OCI-M1 (cell line): ENCODE measurements around the gene GOLGA6C.
"Not testable (repeated sequence)": the region's sequence is repeated elsewhere in the genome, so short reads cannot be mapped to it uniquely, and the experiment has no call there.

Experiments used
- DNase-seq: peaks from one replicate; lab custom pipeline; 2025; lab: John Stamatoyannopoulos, UW

The GOLGA6C gene, protein sequence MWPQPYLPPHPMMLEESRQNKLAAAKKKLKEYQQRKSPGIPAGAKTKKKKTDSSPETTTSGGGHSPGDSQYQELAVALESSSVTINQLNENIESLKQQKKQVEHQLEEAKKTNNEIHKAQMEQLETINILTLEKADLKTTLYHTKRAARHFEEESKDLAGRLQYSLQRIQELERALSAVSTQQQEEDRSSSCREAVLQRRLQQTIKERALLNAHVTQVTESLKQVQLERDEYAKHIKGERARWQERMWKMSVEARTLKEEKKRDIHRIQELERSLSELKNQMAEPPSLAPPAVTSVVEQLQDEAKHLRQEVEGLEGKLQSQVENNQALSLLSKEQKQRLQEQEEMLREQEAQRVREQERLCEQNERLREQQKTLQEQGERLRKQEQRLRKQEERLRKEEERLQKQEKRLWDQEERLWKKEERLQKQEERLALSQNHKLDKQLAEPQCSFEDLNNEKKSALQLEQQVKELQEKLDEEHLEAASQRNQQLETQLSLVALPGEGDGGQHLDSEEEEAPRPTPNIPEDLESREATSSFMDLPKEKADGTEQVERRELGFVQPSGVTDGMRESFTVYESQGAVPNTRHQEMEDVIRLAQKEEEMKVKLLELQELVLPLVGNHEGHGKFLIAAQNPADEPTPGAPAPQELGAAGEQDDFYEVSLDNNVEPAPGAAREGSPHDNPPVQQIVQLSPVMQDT

DNA sequence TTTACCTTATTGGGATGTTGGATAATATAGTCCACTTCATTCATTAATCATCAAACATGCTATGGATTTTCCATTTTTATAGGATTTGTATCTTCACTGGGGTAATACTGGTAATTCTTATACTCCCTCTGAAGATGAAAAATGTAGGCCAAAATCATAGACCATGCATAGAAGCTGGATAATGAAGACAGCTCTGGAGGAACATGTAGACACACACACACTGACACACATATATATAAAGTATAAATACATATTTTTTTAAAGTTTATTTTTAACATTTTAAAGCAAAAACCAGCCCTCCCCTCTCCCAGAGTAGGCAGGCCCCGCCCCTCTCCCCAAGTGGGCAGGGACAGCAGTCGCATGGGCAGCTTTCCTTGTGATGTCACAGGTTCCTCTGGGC is at the start of gene GOLGA6C:
GOLGA6C (plus strand) TSS at position 301 of the 400 bp plus-strand sequence. CDS start 265 bp downstream, outside the sequence.
- not testable (repeated sequence) for DNase-seq

DNA sequence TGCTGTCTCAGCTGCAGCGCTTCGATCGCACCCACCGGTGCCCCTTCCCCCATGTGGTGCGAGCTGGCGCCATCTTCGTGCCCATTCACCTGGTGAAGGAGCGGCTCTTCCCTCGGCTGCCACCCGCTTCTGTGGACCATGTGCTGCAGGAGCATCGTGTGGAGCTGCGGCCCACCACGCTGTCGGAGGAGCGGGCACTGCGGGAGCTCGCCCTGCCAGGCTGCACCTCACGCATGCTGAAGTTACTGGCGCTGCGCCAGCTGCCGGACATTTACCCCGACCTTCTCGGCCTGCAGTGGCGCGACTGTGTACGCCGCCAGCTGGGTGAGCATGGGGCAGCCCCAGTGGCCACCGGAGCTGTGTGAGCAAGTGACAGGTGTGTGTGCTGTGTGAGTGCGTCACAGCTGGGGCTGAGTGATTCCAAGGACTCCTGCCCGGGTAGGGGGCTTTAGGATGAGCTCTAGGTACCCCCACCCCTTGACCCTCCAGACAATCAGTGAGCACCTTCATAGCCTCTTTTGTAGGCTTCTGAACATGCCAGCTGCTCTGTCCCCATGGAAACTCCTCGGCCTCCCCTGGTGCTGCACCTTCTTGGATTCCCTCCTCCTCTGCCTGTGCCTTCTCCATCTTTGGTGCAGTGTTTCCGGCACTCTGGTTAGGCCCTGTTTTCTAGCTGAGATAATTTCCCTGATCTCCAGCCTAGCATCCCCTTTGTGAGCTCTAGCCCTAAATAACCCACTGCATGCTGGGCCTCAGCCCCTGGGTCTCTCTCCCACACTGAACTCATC is 49.4 kb upstream of the GOLGA6C start:
- no peak for DNase-seq

DNA sequence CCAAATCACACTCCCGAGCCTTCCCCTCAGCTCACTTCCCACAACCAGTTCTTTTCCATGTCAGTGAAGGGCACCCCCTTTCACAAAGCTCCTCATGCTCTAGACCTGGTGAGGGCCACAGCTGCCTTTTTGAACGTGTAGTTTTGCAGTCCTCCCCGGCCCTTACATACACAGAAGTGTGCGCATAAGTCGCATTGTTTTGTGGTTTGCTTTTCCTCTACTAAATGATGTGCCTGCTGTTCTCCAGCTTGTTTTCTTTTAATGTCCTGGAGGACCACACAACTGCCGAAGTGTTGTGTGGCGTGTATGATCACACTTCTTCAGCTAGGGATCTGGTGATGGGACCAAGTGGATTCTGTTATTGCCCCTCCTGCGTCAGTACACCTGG is 48.9 kb upstream of the GOLGA6C start:
- no peak for DNase-seq

DNA sequence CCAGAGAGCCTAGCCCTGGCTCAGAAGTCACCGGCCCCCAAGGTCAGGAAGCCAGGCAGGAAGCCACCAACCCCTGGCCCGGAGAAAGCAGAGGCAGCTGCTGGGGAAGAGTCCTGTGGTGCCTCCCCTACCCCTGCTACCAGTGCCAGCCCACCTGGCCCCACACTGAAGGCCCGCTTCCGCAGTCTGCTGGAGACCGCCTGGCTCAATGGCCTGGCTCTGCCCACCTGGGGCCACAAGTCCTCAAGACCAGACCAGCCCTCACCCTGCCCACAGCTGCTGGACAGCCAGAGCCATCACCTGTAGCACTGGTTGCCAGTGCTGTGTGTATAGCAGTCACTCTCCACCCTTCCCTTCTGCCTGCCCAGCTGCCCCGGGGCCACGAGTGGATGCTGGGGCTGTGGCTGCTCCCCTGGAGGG is 47.3 kb upstream of the GOLGA6C start:
- no peak for DNase-seq

DNA sequence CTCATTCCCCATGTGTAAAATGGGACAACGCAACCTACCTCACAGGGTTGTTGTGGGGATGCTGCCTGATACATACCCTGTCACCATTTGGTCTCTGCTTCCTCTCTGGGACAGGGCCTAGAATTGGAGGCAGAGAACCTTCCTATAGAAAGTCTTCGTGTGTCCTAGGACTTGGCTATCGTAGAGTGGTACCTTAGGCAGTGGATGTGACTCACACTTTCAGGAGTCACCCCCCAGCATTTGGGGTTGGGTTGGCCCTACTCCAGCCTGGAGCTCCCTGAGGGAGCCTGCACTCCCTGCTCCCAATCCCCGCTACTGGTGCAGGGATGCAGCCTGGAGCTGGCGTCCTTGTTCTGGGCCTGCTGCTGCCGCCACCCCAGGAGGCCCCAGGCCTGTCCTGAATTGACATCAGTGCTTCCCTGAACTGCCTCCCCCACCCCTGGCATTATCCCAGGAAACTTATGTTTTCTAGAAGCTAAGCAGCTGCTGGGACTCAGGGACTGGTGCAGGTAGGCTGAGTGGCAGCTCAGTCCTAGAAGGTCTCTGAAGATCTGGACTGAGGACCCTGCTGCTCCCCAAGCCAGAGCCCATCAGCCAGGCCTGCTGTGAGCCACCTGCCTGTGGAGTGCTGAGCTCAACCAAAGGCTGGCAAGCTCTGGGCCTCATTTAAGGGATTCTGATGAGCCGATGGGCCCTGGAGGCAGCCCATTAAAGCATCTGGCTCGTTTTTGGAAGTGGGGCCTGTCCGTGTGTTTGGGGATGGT is 46.5 kb upstream of the GOLGA6C start:
- no peak for DNase-seq

DNA sequence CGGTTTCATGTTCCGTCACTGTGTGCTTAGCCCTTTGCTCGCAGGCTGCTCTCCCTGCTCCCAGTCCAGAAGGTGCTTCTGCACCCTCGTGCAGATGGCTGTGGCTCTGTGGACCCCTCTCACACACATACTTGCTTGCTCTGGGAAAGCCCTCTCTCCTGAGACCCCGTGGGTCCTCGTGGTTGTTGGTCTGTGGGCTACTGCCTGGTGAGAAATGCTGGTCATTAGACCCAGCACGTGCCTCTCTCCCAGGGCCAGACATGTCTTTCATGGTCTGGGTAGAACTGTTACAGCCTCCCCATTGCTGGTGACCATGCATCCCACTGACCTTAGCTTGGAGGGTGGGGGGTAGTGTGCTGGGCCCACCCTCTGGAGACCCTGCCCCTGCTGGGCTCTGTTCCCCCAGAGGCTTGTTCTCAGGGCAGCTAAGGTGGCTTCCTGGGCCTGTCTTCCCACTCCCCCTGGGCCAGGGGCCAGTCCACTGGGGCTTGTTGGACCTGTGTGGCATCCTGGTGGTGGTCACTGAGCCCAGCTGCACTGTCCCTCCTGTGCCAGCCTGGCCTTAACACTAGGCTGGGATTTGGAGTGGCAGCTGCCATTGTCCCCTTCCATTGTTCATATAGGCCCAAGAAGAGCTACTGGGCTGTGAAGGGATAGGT is 45.8 kb upstream of the GOLGA6C start:
- DNase-seq, result no peak

DNA sequence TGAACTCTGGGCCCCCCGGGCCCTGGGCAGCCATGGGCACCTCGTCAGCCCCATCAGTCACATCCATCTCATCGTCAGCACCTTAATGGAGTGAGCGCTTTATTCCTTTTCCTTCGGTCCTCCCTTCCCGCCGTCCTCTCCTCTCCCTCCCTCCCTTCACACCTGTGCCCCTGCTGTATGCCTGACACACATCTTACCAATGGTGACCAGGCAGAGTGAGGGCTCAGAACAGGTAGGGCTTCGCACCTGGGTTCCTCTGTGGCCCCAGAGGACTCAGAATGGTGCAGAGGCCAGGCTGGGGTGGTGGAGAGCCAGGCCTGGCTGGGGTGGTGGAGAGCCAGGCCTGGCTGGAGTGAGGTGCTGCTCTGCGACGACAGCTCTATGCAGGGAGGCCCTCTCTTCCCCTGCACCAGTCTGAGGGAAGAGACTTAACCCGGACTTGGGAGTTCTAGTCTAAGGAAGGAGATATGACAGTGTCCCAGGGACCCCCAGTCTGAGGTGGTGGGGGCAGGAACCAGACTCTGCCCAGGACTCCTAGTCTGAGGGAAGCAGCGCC is 44.8 kb upstream of the GOLGA6C start:
- peak; percentile 13 for DNase-seq

DNA sequence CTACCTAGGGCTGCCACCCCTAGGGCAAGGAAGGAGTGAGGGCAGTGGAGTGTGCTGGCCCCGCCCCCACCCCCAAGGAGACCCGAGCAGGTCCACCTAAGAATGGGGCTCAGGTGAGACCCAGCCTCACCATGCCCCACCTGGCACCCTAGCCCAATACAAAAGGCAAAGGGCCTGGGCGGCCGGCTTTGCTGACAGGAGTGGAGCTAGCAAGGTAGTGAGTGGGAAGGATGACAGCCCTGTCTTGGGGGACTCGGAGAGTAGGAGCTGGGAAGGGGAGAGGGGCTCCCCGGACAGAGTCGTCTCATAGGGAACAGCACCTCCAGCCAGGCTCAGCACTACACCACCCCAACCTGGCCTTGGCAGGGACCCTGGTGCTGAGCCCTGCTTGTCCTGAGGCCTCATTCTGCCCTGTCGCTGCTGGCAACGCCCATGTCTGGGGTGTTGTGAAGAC is 44.3 kb upstream of the GOLGA6C start:
- no peak for DNase-seq

DNA sequence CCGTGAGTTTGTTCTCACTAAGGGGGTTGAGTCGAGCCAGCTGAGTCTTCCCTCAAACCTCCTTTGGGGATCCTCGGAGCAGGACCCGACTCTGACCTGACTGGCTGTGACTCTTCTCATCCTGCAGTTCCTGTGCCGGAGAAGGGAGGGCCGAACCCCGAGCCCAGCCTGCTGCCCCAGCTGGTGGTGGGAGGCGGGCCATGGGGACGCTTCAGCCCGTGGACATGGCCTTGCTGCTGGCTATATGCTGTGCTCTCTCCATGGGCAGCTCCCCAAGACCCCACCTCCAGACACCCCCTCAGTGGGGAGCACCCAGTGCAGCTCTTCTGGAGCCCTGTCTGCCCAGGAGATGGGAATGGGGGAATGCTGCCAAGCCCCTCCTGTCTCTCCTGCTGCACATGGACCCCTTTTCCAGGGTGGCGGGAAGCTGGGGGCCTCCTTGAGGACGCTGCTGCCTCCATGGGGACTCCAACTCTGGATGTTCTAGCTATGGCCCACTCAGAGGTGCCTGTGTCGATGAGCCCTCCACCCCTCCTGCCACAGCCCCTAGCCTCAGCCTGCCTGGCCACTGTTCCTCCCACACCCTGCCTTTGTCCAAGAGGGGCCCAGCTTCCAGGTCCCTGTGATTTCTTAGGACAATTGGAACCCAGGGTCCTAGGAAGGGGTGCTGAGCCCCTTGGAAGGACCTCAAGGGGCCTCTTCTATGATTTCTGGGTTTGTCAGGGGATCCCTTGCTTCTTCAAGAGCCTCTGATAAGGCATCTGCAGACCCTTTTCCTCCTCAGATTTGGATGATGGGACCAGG is 43.6 kb upstream of the GOLGA6C start:
- DNase-seq, result no peak

DNA sequence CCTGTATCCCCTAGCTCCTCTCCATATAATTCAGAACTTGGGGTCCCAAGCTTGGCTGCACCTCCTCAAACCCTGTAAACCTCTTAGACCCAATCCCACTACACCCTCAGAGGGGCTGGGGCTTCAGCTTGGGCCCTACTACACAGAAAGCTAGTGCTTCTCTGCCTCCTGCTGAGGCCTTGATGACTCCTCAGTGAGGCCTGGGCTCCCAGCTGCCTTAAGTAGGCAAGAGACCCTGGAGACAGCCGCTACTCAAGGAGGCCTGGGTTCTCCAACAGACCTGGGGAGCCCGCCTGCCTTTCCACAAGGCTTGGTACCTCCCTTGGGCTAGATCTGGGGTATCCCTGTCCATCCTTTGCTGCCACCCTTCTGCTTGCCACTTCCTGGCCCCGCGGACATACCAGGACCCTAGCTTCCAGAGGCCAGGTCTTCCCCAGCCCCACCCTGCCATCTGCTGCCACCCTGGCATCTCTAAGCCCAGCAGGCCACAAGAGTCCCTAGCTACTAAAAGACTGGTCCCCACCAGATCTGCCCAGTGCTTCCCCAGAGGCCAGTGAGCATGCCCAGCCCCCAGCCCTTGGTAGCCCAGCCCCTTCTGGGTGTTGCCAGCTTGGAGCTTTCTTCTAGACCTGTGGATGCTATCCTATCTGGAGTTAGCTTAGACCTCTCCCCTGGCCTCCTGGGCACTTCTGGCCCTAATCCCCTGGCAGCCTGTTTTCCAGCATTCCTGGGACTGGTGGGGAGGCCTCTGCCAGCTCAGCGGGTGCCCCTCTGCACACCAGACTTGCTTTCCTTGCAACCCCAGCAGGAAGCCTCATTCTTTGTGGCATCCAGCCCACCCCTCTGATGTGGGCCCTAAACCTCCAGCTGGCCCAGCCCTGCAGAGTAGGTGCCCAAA is 42.8 kb upstream of the GOLGA6C start:
- DNase-seq, result peak; percentile 10

DNA sequence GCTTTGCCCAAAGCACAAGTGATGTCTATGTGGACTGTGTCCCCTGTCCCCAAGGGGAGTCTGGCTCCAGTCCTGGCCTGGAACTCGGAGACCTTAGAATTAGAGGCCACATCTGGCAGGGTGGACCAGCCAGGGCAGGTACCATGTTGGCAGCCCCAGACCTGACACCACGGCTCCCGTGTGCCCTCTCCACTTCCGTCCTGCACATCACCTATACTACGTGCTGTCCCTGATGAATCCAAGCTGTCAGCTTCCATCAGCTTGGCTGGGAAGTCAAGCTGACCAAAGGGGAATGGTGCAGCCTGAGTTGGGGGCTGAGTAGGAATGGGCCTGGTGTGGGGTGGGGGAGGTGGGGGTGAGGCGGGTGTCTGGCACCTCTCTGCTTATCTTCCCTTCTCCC is 41.1 kb upstream of the GOLGA6C start:
- DNase-seq, result no peak

DNA sequence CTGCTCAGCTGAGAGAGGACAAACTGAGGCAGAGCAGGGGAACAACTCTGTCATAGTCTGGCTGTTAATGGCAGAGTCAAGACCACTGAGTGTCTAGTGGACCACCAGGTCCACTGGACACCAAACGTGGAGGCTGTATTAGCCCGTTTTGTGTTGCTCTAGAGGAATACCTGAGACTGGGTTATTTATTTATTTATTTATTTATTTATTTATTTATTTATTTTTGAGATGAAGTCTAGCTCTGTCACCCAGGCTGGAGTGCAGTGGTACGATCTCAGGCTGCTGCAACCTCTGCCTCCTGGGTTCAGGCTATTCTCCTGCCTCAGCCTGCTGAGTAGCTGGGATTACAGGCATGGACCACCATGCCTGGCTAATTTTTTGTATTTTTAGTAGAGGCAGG is 40.6 kb upstream of the GOLGA6C start:
- DNase-seq, result not testable (repeated sequence)

DNA sequence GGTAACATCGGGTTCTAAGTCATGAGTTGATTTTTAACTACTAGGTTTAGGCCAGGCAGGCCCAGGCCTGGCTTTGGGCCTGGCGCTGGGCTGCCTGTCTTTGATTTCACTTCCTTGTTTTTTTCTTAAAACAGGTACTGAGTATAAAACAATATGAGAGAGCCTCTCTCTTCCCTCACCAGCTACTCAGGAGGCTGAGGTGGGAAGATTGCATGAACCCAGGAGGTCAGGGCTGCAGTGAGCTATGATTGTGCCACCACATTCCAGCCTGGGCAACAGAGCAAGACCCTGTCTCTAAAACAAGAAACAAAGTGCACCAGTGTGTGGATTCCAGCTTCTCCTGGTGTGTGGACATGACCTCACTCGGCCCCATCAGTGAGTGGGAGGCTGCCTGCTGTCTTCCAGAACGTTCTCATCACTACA is 38.6 kb upstream of the GOLGA6C start:
- DNase-seq, result not testable (repeated sequence)

DNA sequence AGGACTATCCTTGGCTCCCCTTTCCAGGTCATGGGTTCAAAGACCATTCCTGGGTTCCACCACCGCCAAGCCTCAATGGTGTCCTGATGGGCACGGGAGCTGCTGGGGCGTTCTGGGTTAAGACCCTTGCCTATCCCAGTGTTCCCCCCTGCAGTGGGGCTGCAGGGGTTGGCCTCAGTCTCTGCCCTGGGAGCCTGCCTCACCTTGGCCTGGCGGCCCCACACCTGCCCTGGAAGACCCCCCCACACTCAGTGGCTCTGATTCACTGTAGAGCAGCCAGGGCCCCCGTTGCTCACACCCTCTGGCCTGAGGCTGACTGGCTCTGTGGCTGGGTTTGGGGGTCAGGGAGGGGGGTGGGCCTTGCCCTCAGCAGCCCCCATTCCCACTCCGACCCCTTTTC is 34.4 kb upstream of the GOLGA6C start:
- no peak for DNase-seq

DNA sequence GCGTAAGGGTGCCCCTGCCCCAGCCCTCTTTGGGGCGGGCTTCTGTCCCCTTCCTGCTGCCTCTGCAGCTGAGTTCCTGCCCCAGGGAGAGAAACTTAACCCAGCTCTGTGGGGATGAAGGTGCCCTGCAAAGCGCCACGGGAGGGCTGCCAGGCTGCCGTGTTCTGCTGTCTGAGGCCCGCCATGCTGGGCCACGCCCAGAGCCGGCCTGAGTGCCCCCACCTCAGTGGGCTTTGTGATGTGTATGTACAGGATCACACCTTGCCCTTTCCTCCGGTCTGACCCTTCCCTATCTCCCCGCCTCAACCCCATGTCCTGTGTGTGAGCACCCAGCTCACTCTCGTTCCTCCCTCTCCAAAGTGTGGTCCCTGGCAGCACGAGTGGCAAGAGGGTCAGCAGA is 33.9 kb upstream of the GOLGA6C start:
- no peak for DNase-seq

DNA sequence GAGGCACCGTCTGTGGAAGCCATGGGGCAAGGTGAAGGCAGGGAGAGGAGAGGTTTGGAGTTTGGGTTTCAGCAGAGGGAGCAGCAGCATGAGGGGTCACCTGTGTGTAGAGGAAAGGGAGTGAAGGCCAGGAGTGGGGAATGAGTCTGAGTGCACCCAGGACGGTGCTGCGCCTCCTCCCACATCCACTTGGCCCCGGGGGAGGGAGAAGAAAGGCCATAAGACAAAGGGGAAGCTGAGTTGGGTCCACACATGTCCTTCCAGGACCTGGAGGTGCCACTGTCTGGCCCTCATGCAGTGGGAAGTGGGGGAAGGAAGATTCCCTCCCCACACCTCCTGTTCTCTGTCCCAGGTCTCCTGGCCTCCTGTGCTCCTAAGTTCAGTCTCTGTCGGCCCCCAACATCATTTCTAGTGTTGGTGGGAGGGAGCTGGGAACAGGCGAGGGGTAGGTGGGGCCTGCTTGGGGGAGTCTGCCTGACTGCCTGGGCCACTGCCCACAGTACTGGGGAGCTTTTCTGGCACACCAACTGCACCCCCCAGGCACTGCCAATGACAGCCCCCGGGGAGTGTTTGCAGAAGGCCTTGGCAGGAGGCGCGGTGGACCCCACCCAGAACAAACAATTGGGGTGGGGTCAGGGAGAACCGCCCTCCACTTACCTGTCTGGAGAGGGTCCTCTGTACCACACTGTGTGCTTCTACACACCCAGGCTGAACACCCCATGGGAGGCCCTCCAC is 32.9 kb upstream of the GOLGA6C start:
- DNase-seq, result not testable (repeated sequence)

DNA sequence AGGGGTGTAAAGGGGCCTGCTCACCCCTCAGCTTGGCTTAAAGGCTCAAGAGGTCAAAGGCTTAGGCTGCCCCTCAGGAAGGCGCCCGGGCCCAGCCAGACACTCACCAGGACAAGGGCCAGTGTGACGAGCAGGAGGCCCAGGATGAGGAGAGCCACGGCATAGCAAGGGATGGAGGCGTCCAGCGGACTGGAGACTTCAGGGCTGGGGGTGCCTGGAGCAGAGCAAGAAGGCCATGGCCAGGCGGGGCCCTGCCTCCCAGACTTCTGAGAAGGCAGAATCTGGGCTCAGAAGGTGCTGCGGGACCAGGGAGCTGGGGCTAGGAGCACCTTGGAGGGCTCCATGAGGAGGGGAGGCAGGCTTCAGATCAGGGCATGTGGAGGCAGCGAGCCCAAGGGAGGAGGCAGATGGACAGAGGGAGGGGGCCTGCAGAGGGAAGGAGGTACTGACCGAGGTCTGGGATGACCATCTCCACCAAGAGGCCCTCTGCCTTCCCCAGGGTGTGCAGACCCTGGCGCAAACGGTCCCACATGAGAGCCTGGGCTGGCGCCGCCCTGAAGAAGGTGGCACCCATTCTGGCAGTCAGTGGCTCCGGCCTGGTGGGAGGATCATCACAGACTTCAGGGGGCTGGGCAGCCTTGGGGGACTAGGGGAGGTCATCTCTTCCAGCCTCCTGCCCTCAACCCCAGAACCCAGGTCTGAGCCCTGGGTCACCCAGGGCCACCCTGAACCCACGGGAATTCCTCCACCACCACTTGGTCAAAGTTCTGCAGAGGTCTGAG is 32.0 kb upstream of the GOLGA6C start:
- DNase-seq, result no peak
